Measurements from ENCODE around the gene NFATC3. TPM values are rescaled to one million over a fixed set of nuclear protein-coding genes. Genes with fewer than 3 reads are reported as not detected.

NFATC3 gene
- total RNA-seq (100 to 1,000 TPM; 156 to 162 TPM), polyA plus RNA-seq (100 to 1,000 TPM in 1 of 3 donors, 10 to 100 TPM in 2; 85.2 to 102 (median 86.6) TPM), total RNA-seq (92.2 to 239 (median 179) reads per million in 6 experiments)

DNA sequence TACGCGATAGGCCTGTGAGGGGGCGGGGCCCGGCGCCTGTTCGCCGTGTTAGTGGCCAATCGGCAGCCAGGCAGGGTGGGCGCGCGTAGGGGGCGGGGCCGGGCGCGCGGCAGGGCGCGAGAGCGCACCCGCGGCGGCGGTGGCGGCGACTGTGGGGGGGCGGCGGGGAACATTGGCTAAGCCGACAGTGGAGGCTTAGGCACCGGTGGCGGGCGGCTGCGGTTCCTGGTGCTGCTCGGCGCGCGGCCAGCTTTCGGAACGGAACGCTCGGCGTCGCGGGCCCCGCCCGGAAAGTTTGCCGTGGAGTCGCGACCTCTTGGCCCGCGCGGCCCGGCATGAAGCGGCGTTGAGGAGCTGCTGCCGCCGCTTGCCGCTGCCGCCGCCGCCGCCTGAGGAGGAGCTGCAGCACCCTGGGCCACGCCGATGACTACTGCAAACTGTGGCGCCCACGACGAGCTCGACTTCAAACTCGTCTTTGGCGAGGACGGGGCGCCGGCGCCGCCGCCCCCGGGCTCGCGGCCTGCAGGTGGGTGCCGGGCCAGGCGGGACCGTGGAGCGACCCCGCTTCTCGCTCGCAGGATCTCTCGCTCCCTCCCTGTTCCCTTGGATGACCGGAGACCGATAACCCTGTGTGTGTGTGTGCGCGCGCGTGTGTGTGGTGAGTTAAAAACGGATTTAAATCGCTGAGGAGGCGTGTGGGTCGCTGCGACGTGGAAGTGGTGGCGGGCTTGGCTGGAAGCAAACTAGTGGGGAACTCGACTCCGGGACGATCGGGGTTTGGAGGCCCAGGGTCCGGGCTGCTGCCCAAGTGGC is at the start of gene NFATC3:
TSS of gene NFATC3 (plus strand) at position 112 of the 813 bp plus-strand sequence. CDS start at position 424, 312 bp downstream.
- POLR2A ChIA-PET = interaction anchor here (0.5 to 11.3 kb wide), 40 partner anchors 8 to 538 kb away, joined by 3 to 406 read pairs (median 4); partner anchors contain the start of genes DDX28, DPEP2, DUS2 and EDC4
- peak within 1 kb of the TSS; percentile 81 to 97 (median 96) for H3K27ac Mint-ChIP-seq
- DNase-seq (peak; percentile 95 to 100 (median 98)), ATAC-seq (peak; percentile 69 to 79)
- H3K27me3 Mint-ChIP-seq = no peaks in the 10 kb centered on the region
- peak within 1 kb of the TSS; percentile 86 to 98 (median 92) for H3K4me3 Mint-ChIP-seq
- H3K9me3 Mint-ChIP-seq = no peaks in the 10 kb centered on the region
- H3K4me1 Mint-ChIP-seq = peaks cover 40 to 71% (median 66%) of the 10 kb centered on the region in 4 donors
- no peaks in the 10 kb centered on the region for H3K36me3 Mint-ChIP-seq

DNA sequence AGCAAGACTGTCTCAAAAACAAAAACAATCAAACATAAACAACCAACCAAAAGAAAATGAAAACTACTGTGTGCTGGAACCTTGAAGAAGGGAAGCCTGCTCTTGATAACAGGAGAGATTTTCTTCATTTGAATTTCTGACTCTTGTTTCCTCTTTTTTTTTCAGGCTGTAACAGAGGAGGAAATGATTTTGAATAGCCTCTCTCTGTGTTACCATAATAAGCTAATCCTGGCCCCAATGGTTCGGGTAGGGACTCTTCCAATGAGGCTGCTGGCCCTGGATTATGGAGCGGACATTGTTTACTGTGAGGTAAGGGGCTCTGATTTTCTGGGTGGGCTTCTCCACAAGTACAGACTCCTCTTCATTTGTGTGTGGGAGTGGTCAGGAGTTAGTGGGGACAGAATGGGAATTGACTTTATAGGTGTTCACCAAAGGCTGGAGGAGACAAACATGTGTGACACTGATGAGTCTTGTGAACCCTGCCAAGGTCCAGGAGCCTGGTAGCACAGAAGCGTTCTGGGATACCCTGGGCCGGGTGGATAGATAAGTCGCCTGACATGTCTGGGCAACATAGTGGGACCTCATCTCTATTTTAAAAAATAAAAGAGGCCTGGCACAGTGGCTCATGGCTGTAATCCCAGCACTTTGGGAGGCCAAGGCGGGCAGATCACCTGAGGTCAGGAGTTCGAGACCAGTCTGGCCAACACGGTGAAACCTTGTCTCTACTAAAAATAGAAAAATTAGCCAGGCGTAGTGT is 47.2 kb upstream of the NFATC3 start:
- Mint-ChIP-seq H3K27me3 (no peaks in the 10 kb centered on the region), H3K27ac (peak overlapping the region in 2 of 10 donors; percentile 52 to 84), H3K4me1 (peaks cover 5 to 37% (median 11%) of the 10 kb centered on the region in 4 donors), H3K36me3 (peaks cover 0 to 31% (median 0%) of the 10 kb centered on the region in 3 donors), H3K4me3 (peak overlapping the region in 2 of 10 donors; percentile 12 to 77), H3K9me3 (no peaks in the 10 kb centered on the region)
- POLR2A ChIA-PET = interaction anchor here (0.6 to 4.5 kb wide), 5 partner anchors 14 to 42 kb away, joined by 4 to 48 read pairs (median 6); partner anchors contain the start of genes DDX28, DPEP2 and DUS2
- ATAC-seq (no peak), DNase-seq (no peak)

DNA sequence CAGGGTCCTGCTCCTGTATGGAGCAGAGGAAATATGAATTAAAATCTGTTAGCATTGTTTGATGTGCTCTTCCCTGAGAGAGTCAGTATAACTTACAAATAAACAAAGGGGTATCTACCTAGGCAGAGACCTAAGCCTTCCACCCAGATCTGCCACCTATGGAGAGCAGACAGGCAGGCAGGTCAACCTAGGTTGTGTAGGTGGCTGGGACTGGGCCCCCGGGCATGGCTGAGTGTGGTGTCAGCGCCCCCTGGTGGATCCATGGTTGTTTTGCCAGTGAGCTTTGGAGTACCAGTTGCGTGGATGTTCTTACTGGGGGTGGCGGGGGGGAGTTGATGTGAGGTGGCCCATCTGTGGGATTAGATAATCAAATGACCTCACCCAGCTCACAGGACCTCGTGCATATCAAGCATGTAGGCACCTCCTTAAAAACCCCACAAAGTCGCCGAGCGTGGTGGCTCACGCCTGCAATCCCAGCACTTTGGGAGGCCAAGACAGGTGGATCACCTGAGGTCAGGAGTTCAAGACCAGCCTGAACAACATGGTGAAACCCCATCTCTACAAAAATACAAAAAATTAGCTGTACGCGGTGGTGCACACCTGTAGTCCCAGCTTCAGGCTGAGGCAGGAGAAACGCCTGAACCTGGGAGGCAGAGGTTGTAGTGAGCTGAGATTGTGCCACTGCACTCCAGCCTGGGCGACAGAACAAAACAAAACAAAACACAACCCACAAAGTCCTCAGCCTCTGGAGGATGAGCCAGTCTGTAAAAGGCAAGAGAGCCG is 44.5 kb upstream of the NFATC3 start:
- Mint-ChIP-seq H3K9me3 (no peaks in the 10 kb centered on the region), H3K4me3 (peak overlapping the region in 2 of 10 donors; percentile 27 to 47), H3K27ac (peak overlapping the region in 9 of 10 donors; percentile 21 to 92 (median 66)), H3K4me1 (peaks cover 5 to 35% (median 11%) of the 10 kb centered on the region in 4 donors), H3K36me3 (peaks cover 0 to 30% (median 2%) of the 10 kb centered on the region in 3 donors), H3K27me3 (no peaks in the 10 kb centered on the region)
- DNase-seq (peak; percentile 78 to 95 (median 88)), ATAC-seq (peak; percentile 99 to 100)
- POLR2A ChIA-PET = interaction anchor here (0.5 to 4.5 kb wide), 18 partner anchors 18 to 165 kb away, joined by 3 to 48 read pairs (median 4); partner anchors contain the start of genes DDX28, DPEP2, DUS2 and NFATC3

DNA sequence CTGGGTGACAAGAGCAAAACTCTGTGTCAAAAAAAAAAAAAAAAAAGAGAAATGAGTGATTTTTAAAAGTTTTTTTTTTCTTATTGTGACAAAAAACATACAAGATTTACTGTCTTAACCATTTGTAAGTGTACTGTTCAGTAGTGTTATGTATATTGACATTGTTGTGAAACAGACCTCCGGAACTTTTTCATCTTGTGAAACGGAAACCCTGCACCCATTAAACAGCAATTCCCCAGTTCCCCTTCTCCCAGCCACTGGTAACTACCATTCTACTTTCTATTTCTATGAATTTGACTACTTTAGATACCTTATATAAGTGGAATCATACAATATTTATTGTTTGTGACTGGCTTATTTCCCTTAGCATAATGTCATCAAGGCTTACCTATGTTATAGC is 43.4 kb upstream of the NFATC3 start:
- no peak for ATAC-seq
- POLR2A ChIA-PET = interaction anchor here (0.7 to 3.0 kb wide), 3 partner anchors 36 to 166 kb away, joined by 4 to 10 read pairs (median 6); no protein-coding TSS in a partner anchor
- no peak for DNase-seq
- H3K4me1 Mint-ChIP-seq = peaks cover 6 to 38% (median 16%) of the 10 kb centered on the region in 4 donors
- peaks cover 0 to 28% (median 2%) of the 10 kb centered on the region in 3 donors for H3K36me3 Mint-ChIP-seq
- no peaks in the 10 kb centered on the region for H3K27me3 Mint-ChIP-seq
- no peak overlapping the region for H3K27ac Mint-ChIP-seq
- no peak overlapping the region for H3K4me3 Mint-ChIP-seq
- H3K9me3 Mint-ChIP-seq = no peaks in the 10 kb centered on the region

DNA sequence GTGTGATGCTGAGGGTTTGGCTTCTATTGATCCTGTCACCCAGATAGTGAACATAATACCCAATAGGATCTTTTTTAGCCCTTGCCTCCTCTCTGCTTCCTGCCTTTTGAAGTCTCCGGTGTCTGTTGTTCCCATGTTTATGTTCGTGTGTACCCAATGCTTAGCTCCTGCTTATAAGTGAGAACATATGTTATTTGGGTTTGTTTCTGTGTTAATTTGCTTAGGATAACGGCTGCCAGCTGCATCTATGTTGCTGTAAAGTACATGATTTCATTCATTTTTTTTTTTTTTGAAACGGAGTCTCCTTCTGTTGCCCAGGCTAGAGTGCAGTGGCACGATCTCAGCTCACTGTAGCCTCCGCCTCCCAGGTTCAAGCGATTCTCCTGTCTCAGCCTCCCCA is 39.1 kb upstream of the NFATC3 start:
- Mint-ChIP-seq H3K27me3 (no peaks in the 10 kb centered on the region), H3K27ac (peak overlapping the region in 2 of 10 donors; percentile 47 to 52), H3K4me1 (peaks cover 3 to 9% (median 6%) of the 10 kb centered on the region in 4 donors), H3K36me3 (peaks cover 0 to 36% (median 15%) of the 10 kb centered on the region in 3 donors), H3K9me3 (no peaks in the 10 kb centered on the region), H3K4me3 (peak overlapping the region in 1 of 10 donors; percentile 19)
- POLR2A ChIA-PET = interaction anchor here (0.7 to 1.0 kb wide), 4 partner anchors 9 to 789 kb away, joined by 3 to 4 read pairs (median 3); no protein-coding TSS in a partner anchor
- ATAC-seq (no peak), DNase-seq (no peak)

DNA sequence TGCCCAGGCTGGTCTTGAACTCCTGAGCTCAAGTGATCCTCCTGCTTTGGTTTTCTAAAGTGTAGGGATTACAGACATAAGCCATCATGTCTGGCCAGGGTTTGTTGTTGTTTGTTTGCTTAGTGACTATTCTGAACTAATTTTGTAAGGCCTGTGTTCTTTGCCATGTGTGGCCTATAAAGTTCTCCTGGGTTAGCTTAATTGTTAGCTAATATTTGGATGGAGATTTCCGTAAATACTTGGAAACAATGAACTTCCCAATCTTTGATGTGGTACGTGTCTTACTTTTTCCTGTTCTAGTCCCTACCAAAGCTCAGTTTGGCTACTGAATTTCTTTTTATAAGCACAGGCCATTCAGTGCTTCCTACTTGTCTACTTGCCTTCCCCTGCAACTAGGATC is 37.2 kb upstream of the NFATC3 start:
- H3K36me3 Mint-ChIP-seq = peaks cover 0 to 46% (median 15%) of the 10 kb centered on the region in 3 donors
- H3K27ac Mint-ChIP-seq = peak overlapping the region in 1 of 10 donors; percentile 35
- no peaks in the 10 kb centered on the region for H3K9me3 Mint-ChIP-seq
- no peak overlapping the region for H3K4me3 Mint-ChIP-seq
- H3K4me1 Mint-ChIP-seq = peaks cover 3 to 6% (median 6%) of the 10 kb centered on the region in 4 donors
- H3K27me3 Mint-ChIP-seq = no peaks in the 10 kb centered on the region
- POLR2A ChIA-PET = interaction anchor here (0.6 to 1.1 kb wide), 5 partner anchors 24 to 547 kb away, joined by 3 to 6 read pairs (median 4); no protein-coding TSS in a partner anchor
- ATAC-seq (no peak), DNase-seq (no peak)

DNA sequence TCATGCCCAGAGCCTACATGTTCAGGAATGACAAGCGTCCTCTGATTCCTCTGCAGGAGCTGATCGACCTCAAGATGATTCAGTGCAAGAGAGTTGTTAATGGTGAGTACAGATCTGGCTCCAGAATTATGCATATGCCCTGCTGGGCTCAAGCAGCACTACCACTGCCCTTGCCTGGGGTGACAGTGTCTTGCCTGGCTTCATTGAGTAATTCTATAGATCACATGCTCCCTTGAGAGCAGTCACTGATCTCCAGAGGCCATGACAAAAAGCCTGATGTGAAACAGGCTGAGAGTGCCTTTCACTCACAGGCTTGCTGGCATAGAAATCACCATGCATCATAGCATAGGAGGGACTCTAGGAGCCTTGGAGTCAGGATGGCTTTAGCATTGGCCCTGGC is 35.7 kb upstream of the NFATC3 start:
- Mint-ChIP-seq H3K9me3 (no peaks in the 10 kb centered on the region), H3K27ac (peak overlapping the region in 1 of 10 donors; percentile 9), H3K27me3 (no peaks in the 10 kb centered on the region), H3K36me3 (peaks cover 0 to 54% (median 21%) of the 10 kb centered on the region in 3 donors), H3K4me1 (peaks cover 3 to 6% (median 6%) of the 10 kb centered on the region in 4 donors), H3K4me3 (no peak overlapping the region)
- no peak for ATAC-seq
- DNase-seq = no peak
- POLR2A ChIA-PET = no interaction called here

DNA sequence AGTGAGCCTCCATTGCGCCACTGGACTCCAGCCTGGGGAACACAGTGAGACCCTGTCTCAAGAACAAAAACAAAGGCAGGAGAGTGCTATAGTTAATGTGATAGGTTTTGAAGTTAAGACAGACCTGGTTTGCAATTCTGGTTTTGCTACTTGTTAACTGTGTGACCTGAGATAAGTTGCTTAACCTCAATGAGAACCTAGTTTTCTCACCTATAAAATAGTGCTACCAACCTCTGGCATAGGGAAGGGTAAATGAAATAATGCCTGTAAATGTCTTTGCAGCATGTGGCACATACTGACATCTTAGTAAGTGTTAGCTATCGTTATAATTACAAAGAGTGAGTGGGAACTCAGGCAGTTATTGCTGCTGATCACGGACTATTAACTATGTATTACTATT is 29.8 kb upstream of the NFATC3 start:
- peak overlapping the region in 1 of 10 donors; percentile 37 for H3K4me3 Mint-ChIP-seq
- H3K9me3 Mint-ChIP-seq = no peaks in the 10 kb centered on the region
- DNase-seq (no peak), ATAC-seq (no peak)
- H3K27me3 Mint-ChIP-seq = no peaks in the 10 kb centered on the region
- H3K36me3 Mint-ChIP-seq = peaks cover 0 to 58% (median 22%) of the 10 kb centered on the region in 3 donors
- POLR2A ChIA-PET = interaction anchor here (0.8 to 1.2 kb wide), 3 partner anchors 9 to 60 kb away, joined by 3 read pairs; partner anchors contain the start of gene DPEP2
- peak overlapping the region in 2 of 10 donors; percentile 9 to 76 for H3K27ac Mint-ChIP-seq
- H3K4me1 Mint-ChIP-seq = peaks cover 7 to 18% (median 13%) of the 10 kb centered on the region in 4 donors

DNA sequence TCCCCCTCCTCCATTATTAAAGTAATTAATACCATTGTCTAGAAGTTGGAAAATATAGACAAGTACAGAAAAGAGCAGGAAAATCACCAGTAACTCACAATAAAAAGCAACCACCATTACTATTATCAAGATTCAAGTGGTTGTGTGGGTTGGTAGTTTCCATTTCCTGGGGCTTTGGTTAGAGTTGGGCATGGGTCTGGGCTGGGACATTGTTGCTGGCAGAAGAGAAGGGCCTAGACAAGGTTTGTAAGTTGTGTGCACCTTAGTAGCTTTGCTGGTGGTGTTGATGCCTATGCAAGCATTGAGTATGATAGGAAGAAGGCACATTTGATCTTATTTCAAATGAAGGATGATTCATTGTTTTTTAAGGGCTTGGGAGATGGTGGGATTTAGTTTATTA is 25.4 kb upstream of the NFATC3 start:
- Mint-ChIP-seq H3K27ac (peak overlapping the region in 8 of 10 donors; percentile 2 to 85 (median 43)), H3K4me3 (peak overlapping the region in 5 of 10 donors; percentile 2 to 44 (median 8)), H3K4me1 (peaks cover 24 to 56% (median 50%) of the 10 kb centered on the region in 4 donors), H3K27me3 (no peaks in the 10 kb centered on the region), H3K9me3 (no peaks in the 10 kb centered on the region), H3K36me3 (peaks cover 0 to 31% (median 16%) of the 10 kb centered on the region in 3 donors)
- DNase-seq = no peak
- POLR2A ChIA-PET = interaction anchor here (0.7 to 2.8 kb wide), 2 partner anchors 13 to 25 kb away, joined by 3 to 9 read pairs; partner anchors contain the start of gene NFATC3
- ATAC-seq = no peak

DNA sequence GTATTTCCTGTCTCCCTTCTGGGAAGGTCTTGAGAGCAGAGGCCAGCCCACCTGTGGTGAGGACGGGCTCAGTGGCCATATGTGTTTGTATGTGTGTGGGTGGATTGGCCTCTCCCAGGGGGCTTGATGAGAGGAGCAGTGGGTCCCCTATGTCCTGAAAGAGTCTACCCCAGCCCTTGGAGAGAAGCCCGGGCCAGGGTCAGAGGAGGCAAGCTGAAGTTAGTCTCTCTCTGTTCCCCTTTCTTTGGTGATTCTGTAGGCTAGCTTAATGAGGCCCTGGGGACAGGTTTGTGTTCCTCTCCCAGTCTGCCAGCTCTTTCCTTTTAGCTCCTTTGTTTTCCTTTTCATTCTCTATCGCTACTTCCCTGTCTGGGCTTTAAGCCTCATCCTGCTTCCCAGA is 23.8 kb upstream of the NFATC3 start:
- peak overlapping the region in 1 of 10 donors; percentile 22 for H3K4me3 Mint-ChIP-seq
- DNase-seq = no peak

DNA sequence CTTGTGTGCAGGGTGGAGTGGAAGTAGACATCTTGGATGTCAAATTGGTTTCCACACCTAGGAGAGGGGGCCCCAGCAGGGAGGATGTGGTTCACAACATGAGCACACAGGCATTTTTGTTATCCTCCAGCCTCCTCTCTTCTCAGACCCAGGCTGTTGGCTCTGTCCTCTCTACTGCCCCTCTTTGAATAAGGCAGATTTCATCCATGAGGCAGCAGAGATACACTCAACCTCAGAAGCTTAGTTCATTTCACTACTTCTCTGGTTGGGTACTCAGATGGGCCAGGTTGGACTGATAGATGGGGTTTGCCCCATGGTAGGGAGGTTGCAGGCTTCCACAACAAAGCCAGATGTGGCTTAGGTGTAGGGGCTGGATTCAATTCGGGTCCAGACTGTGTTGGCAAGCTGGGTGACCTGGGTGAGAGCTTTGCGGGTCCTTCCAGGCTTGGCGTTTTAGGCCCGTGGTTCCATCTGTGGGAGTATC is 22.2 kb upstream of the NFATC3 start:
- Mint-ChIP-seq H3K27me3 (no peaks in the 10 kb centered on the region), H3K27ac (peak overlapping the region; percentile 73 to 92 (median 86)), H3K9me3 (no peaks in the 10 kb centered on the region), H3K4me1 (peaks cover 31 to 80% (median 75%) of the 10 kb centered on the region in 4 donors), H3K36me3 (peaks cover 0 to 27% (median 8%) of the 10 kb centered on the region in 3 donors), H3K4me3 (peak overlapping the region in 9 of 10 donors; percentile 8 to 79 (median 63))
- ATAC-seq = peak; percentile 54 to 65
- DNase-seq = peak in 3 of 10 donors; percentile 46 to 52 (median 52)
- POLR2A ChIA-PET = interaction anchor here (0.5 to 16.5 kb wide), 9 partner anchors 9 to 248 kb away, joined by 3 to 406 read pairs (median 5); partner anchors contain the start of genes NFATC3, PRMT7 and SLC7A6OS

More for the DNA sequence above, 23.8 kb upstream of the NFATC3 start:
- Mint-ChIP-seq H3K27ac (peak overlapping the region; percentile 29 to 93 (median 80)), H3K27me3 (no peaks in the 10 kb centered on the region), H3K4me1 (peaks cover 27 to 67% (median 65%) of the 10 kb centered on the region in 4 donors), H3K9me3 (no peaks in the 10 kb centered on the region), H3K36me3 (peaks cover 0 to 26% (median 9%) of the 10 kb centered on the region in 3 donors)
- no peak for ATAC-seq
- POLR2A ChIA-PET = interaction anchor here (0.5 to 16.5 kb wide), 7 partner anchors 9 to 162 kb away, joined by 3 to 406 read pairs (median 7); partner anchors contain the start of genes DPEP2 and NFATC3
